Measurements from ENCODE around the gene TNFRSF25.

DNA sequence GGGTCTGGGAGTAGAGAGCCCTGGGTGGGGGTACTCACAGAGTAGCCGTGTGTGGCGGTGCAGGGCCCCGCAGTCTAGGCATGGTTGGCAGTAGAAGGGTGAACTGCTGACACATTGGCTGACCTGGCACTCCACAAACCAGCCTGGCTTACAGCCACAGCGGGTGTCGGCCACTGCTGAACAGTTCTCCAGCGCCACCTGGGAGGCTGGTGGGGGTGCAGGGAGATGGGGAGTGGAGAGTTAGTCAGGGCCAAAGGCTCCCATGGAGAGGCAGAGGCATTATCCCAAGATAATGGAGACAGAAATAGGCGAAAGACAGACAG lies 1.5 kb downstream of the TNFRSF25 start:
- TF ChIP-seq, protein P1, sequence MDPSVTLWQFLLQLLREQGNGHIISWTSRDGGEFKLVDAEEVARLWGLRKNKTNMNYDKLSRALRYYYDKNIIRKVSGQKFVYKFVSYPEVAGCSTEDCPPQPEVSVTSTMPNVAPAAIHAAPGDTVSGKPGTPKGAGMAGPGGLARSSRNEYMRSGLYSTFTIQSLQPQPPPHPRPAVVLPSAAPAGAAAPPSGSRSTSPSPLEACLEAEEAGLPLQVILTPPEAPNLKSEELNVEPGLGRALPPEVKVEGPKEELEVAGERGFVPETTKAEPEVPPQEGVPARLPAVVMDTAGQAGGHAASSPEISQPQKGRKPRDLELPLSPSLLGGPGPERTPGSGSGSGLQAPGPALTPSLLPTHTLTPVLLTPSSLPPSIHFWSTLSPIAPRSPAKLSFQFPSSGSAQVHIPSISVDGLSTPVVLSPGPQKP (IDR thresholded peaks at IDR 0.05; ENCODE audit: low read depth, low read length), result no peak
- TF ChIP-seq GABPA (IDR thresholded peaks at IDR 0.05; ENCODE audit: low read depth) (no peak), SP1 (IDR thresholded peaks at IDR 0.05; ENCODE audit: low read depth, low read length) (no peak)
